Measurements from ENCODE around the gene SLC35G6.
A peak's percentile ranks its signal among the peaks of the same experiment; 100 is the strongest.
"Not testable (repeated sequence)": the region's sequence is repeated elsewhere in the genome, so short reads cannot be mapped to it uniquely, and the experiment has no call there.

The SLC35G6 gene

DNA sequence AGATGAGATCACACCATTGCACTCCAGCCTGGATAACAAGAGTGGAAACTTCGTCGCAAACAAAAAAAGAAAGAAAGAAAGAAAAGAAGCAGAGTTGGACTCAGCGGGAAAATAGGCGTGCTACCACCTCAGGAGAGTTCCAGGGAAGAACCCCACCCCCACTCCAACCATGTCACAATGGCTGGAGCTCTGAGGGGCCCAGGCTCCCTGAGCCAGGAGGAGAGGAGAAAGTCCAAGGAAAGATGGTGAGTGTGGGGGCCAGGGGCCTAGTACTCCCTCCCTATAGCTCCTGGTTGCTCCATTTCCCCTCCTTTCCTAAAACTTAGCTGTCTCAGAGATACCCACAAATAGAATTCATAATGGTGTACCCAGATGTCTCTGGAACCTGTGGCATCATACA is at the start of gene SLC35G6:
TSS of gene SLC35G6 (plus strand) at position 172 of the 400 bp plus-strand sequence. CDS start at position 243, 71 bp downstream.
- H3K27ac ChIP-seq (ENCODE audit: low read length), result not testable (repeated sequence)

DNA sequence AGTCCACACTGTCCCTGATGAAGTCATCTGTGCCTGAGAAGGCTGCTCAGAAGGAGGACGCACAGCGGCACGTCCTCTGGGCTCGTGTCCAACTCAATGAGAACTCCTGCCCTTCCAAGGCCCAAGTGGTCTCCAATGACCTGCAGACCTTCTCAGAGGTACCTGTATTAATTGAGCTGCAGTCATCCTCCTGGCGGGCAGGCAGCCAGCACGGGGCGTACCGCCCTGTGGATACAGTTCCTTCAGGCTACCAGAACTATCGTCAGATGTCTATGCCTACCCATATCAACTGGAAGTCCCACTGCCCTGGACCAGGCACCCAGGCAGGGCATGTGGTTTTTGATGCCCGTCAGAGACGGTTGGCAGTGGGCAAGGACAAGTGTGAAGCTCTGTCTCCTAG is 49.0 kb upstream of the SLC35G6 start:
- H3K4me1 ChIP-seq (ENCODE audit: control insufficient read depth, low read depth, low read length), result peaks cover 7% of the 10 kb centered on the region
- no peaks in the 10 kb centered on the region for H3K9me3 ChIP-seq (ENCODE audit: control insufficient read depth, low read depth, low read length)
- no peak overlapping the region for H3K4me3 ChIP-seq (ENCODE audit: low read length)
- H3K9ac ChIP-seq (ENCODE audit: low read length), result no peak overlapping the region
- H3K27ac ChIP-seq (ENCODE audit: low read length), result no peak overlapping the region
- no peaks in the 10 kb centered on the region for H3K36me3 ChIP-seq (ENCODE audit: control insufficient read depth, low read depth, low read length)
- H3K27me3 ChIP-seq (ENCODE audit: control insufficient read depth, insufficient read depth, low read length), result peaks cover 16% of the 10 kb centered on the region

More for the DNA sequence above, at the start of gene SLC35G6:
- not testable (repeated sequence) for H3K27me3 ChIP-seq (ENCODE audit: control insufficient read depth, insufficient read depth, low read length); H3K36me3 ChIP-seq (ENCODE audit: control insufficient read depth, low read depth, low read length); H3K9me3 ChIP-seq (ENCODE audit: control insufficient read depth, low read depth, low read length); H3K4me3 ChIP-seq (ENCODE audit: low read length); H3K9ac ChIP-seq (ENCODE audit: low read length)
- peaks cover 13% of the 10 kb centered on the region for H3K4me1 ChIP-seq (ENCODE audit: control insufficient read depth, low read depth, low read length)

DNA sequence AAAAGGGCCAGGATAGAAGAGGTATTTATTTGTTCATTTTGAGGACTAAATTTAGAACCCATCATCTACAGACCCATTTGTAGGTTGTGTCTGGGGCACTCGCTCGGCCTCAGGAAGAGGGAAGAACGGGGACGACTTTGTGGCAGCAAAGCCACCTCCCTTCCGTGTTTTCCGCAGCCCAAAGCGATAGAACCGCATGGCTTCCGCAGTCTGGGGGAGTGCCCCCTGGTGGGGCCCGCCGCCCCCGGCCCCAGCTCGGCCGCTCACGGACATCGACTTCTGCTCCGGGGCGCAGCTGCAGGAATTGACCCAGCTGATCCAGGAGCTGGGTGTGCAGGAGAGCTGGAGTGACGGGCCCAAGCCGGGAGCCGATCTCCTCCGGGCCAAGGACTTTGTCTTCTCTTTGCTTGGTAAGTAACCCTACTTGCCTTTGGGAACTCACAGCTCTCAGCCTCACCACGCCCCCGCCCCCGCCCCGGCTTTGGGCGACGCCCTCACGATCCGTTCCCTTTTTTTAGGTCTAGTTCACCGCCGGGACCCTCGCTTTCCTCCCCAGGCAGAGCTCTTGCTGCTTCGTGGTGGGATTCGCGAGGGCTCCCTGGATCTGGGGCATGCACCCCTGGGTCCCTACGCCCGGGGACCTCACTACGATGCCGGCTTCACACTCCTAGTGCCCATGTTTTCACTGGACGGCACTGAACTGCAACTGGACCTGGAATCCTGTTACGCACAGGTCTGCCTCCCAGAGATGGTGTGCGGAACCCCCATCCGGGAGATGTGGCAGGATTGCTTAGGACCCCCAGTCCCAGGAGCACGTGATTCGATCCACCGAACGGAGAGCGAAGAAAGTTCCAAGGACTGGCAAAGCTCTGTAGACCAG is 45.3 kb upstream of the SLC35G6 start:
- peaks cover 43% of the 10 kb centered on the region for H3K27me3 ChIP-seq (ENCODE audit: control insufficient read depth, insufficient read depth, low read length)
- peaks cover 15% of the 10 kb centered on the region for H3K4me1 ChIP-seq (ENCODE audit: control insufficient read depth, low read depth, low read length)
- peak overlapping the region; percentile 91 for H3K4me3 ChIP-seq (ENCODE audit: low read length)
- H3K9ac ChIP-seq (ENCODE audit: low read length), result peak overlapping the region; percentile 66
- no peak overlapping the region for H3K27ac ChIP-seq (ENCODE audit: low read length)
- H3K36me3 ChIP-seq (ENCODE audit: control insufficient read depth, low read depth, low read length), result no peaks in the 10 kb centered on the region
- H3K9me3 ChIP-seq (ENCODE audit: control insufficient read depth, low read depth, low read length), result no peaks in the 10 kb centered on the region

DNA sequence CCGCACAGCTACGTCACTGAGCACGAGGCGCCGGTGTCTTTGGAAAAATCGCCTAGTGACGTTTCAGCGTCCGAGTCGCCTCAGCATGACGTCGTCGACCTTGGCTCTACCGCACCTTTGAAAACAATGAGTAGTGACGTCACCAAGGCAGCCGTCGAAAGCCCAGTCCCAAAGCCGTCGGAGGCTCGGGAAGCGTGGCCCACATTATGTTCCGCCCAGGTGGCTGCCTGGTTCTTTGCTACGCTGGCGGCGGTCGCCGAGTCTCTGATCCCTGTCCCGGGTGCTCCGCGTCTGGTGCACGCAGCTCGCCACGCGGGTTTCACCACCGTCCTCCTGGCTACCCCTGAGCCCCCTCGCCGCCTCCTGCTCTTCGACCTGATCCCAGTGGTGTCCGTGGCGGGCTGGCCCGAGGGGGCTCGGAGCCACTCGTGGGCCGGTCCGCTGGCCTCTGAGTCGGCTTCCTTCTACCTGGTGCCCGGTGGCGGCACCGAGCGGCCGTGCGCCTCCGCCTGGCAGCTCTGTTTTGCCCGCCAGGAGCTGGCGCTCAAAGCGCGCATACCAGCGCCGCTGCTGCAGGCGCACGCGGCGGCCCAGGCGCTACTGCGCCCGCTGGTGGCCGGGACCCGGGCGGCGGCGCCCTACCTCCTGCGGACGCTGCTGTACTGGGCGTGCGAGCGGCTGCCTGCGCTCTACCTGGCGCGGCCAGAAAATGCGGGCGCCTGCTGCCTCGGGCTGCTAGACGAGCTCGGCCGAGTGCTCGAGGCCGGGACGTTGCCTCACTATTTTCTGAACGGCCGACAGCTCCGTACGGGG is 44.5 kb upstream of the SLC35G6 start:
- Histone ChIP-seq H3K36me3 (ENCODE audit: control insufficient read depth, low read depth, low read length) (no peaks in the 10 kb centered on the region), H3K27ac (ENCODE audit: low read length) (no peak overlapping the region), H3K4me1 (ENCODE audit: control insufficient read depth, low read depth, low read length) (peaks cover 23% of the 10 kb centered on the region), H3K9ac (ENCODE audit: low read length) (peak overlapping the region; percentile 66), H3K9me3 (ENCODE audit: control insufficient read depth, low read depth, low read length) (no peaks in the 10 kb centered on the region), H3K4me3 (ENCODE audit: low read length) (peak overlapping the region; percentile 91), H3K27me3 (ENCODE audit: control insufficient read depth, insufficient read depth, low read length) (peaks cover 50% of the 10 kb centered on the region)

DNA sequence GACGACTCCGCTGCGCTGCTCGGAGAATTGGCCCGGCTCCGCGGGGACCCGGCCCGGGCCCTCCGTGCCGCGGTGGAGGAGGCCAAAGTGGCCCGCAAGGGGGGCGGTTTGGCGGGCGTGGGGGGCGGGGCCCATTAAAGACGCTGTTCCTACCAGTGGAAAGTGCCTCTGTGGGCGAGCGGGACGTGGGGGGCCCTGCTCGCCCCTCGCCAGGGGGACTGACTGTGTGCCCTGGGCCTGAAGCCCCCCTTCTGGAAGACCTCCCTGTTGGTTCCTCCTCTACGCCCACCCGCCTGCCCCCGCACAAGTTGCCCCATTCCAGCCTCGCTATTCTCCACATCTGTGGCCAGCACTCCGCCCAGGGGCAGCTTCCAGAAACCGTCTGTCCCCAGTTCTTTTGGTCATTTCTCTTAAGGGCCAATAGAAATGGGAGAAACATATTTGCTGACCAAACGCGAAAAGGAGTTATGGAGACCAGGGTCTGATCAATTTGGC is 43.8 kb upstream of the SLC35G6 start:
- peak overlapping the region; percentile 91 for H3K4me3 ChIP-seq (ENCODE audit: low read length)
- peaks cover 23% of the 10 kb centered on the region for H3K4me1 ChIP-seq (ENCODE audit: control insufficient read depth, low read depth, low read length)
- no peaks in the 10 kb centered on the region for H3K36me3 ChIP-seq (ENCODE audit: control insufficient read depth, low read depth, low read length)
- peaks cover 56% of the 10 kb centered on the region for H3K27me3 ChIP-seq (ENCODE audit: control insufficient read depth, insufficient read depth, low read length)
- no peak overlapping the region for H3K9ac ChIP-seq (ENCODE audit: low read length)
- no peaks in the 10 kb centered on the region for H3K9me3 ChIP-seq (ENCODE audit: control insufficient read depth, low read depth, low read length)
- no peak overlapping the region for H3K27ac ChIP-seq (ENCODE audit: low read length)

DNA sequence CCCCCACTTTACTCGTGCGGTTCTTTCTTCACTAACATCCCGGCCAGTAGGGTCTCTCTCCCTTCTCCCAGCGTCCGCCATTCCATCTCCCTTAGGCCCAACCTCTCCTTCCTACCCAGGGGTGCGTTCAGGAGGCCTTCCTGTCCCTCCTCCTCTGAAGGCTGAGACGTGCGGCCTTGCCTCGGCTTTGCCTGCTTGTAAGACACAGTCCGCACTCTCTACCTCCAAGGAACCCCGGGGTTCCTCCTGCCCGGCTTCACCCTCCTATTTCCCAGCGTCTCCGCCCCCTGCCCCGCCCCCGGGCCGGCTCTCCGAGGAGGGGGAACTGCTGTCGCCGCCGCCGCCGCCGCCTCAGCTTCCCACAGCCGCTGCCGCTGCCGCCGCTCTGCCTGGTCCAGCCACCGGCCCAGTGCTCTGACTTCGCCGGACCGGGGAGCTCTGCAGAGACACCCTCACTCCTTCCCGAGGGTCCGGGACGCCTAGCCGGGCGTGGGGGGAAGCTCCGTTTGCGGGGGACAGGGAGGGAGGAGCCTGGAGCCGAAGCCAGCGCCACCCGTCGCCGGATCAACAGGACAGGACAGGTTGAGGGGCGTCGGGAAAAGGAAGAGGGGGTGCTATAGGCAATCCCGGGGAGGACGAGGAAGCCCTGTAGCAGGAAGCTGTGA is 43.2 kb upstream of the SLC35G6 start:
- H3K9ac ChIP-seq (ENCODE audit: low read length), result no peak overlapping the region
- peaks cover 23% of the 10 kb centered on the region for H3K4me1 ChIP-seq (ENCODE audit: control insufficient read depth, low read depth, low read length)
- peaks cover 61% of the 10 kb centered on the region for H3K27me3 ChIP-seq (ENCODE audit: control insufficient read depth, insufficient read depth, low read length)
- no peaks in the 10 kb centered on the region for H3K9me3 ChIP-seq (ENCODE audit: control insufficient read depth, low read depth, low read length)
- peak overlapping the region; percentile 91 for H3K4me3 ChIP-seq (ENCODE audit: low read length)
- H3K36me3 ChIP-seq (ENCODE audit: control insufficient read depth, low read depth, low read length), result no peaks in the 10 kb centered on the region
- H3K27ac ChIP-seq (ENCODE audit: low read length), result no peak overlapping the region

DNA sequence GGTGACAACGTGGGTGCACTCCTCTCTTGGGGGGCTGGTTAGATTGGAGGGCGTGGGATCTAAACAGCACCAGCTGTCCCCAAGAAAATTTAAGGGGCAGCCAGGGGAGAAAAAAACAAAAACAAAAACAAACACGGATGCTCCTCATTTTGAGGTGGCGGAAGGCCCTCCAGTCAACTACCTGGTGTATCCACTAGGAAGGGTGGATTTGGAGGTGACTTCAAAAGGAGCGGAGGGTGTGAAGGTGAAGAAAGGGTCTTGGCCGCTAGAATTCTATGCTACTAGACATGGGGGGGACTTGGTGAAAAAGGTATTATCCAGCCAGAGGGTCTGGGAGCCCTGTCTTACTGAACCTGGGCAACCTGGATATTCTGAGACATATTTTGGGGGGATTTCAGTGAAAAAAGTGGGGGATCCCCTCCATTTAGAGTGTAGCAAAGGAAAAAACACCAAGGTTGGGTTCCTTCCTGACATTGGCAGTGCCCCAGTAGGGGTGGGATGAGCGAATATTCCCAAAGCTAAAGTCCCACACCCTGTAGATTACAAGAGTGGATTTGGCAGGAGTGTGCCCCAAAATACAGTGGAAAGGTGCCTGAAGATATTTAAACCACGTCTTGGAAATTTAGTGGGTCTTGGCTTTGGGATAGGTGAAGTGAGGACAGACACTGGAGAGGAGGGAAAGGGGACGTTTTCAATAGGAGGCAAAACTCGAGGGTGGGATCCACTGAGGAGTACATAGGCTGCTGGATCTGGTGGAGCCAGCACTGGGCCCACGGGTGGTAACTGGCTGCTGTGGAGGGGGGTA is 42.4 kb upstream of the SLC35G6 start:
- Histone ChIP-seq H3K4me1 (ENCODE audit: control insufficient read depth, low read depth, low read length) (peaks cover 23% of the 10 kb centered on the region), H3K9me3 (ENCODE audit: control insufficient read depth, low read depth, low read length) (no peaks in the 10 kb centered on the region), H3K4me3 (ENCODE audit: low read length) (peak overlapping the region; percentile 91), H3K36me3 (ENCODE audit: control insufficient read depth, low read depth, low read length) (no peaks in the 10 kb centered on the region), H3K9ac (ENCODE audit: low read length) (no peak overlapping the region), H3K27me3 (ENCODE audit: control insufficient read depth, insufficient read depth, low read length) (peaks cover 67% of the 10 kb centered on the region), H3K27ac (ENCODE audit: low read length) (no peak overlapping the region)

DNA sequence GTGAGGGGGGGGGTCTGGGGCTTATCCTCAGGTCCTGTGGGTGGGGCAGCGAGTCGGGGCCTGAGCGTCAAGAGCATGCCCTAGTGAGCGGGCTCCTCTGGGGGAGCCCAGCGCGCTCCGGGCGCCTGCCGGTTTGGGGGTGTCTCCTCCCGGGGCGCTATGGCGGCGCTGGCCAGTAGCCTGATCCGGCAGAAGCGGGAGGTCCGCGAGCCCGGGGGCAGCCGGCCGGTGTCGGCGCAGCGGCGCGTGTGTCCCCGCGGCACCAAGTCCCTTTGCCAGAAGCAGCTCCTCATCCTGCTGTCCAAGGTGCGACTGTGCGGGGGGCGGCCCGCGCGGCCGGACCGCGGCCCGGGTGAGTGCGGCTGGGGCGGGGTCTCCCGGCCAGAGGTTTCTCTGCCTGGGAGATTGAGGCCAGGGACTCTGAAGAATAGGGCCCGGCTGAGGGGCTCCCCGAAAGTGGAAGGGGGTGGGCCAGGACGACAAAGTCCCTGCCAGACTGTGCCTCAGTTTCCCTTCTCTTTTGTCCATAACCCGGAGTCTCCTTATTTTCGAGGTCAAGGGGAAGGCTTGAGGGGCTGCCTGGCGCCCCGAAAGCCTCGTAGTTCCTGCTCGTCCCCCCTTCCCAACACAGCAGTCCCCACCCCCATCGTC is 41.7 kb upstream of the SLC35G6 start, which contains the start of gene FGF11:
TSS of gene FGF11 (plus strand) at position 51 of the 651 bp plus-strand sequence. CDS start at position 160, 109 bp downstream.
- Histone ChIP-seq H3K27ac (ENCODE audit: low read length) (peak within 1 kb of the TSS; percentile 70), H3K4me1 (ENCODE audit: control insufficient read depth, low read depth, low read length) (peaks cover 23% of the 10 kb centered on the region), H3K9ac (ENCODE audit: low read length) (peak within 1 kb of the TSS; percentile 85)

DNA sequence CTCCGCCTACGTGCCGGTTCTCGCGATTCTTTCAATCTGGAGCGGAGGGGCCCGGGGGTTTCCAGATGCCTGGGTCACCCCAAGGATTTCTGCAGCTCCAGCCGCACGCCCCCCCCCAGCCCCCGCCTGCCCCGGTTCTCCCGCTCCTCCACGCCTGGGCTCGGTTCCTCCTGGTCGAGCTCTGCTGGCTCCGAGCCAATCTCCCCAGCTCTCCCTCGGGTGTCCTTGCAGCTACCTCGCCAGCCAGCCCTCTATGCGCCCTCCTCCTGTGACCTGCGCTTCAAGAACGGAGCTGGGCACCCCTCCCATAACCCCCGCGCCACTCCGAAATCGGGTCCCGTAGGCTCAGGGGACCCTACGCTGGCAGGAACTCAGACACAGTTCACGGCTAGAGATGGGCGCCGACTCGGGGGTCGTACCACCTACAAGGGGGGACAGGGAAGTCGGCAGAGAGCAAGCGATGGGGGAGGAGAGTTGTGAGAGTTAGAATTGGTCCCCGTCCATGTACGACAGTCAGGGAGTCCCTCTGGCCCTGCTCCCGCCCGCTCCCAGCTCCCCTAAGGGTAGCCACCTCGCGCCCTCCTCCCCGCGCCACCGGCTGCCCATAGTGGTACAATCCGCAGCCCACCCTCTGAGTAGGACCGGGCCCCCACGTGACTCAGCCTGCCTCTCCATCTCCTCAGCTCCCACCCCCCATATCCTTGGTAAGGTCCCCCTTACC is 41.0 kb upstream of the SLC35G6 start:
- H3K36me3 ChIP-seq (ENCODE audit: control insufficient read depth, low read depth, low read length), result no peaks in the 10 kb centered on the region
- H3K27ac ChIP-seq (ENCODE audit: low read length), result peak overlapping the region; percentile 70
- H3K9ac ChIP-seq (ENCODE audit: low read length), result peak overlapping the region; percentile 85
- H3K27me3 ChIP-seq (ENCODE audit: control insufficient read depth, insufficient read depth, low read length), result peaks cover 72% of the 10 kb centered on the region
- peaks cover 23% of the 10 kb centered on the region for H3K4me1 ChIP-seq (ENCODE audit: control insufficient read depth, low read depth, low read length)
- no peaks in the 10 kb centered on the region for H3K9me3 ChIP-seq (ENCODE audit: control insufficient read depth, low read depth, low read length)
- H3K4me3 ChIP-seq (ENCODE audit: low read length), result peak overlapping the region; percentile 91

More for the DNA sequence above, 41.7 kb upstream of the SLC35G6 start, which contains the start of gene FGF11:
- no peaks in the 10 kb centered on the region for H3K36me3 ChIP-seq (ENCODE audit: control insufficient read depth, low read depth, low read length)
- peak within 1 kb of the TSS; percentile 91 for H3K4me3 ChIP-seq (ENCODE audit: low read length)
- H3K27me3 ChIP-seq (ENCODE audit: control insufficient read depth, insufficient read depth, low read length), result peaks cover 72% of the 10 kb centered on the region
- no peaks in the 10 kb centered on the region for H3K9me3 ChIP-seq (ENCODE audit: control insufficient read depth, low read depth, low read length)

DNA sequence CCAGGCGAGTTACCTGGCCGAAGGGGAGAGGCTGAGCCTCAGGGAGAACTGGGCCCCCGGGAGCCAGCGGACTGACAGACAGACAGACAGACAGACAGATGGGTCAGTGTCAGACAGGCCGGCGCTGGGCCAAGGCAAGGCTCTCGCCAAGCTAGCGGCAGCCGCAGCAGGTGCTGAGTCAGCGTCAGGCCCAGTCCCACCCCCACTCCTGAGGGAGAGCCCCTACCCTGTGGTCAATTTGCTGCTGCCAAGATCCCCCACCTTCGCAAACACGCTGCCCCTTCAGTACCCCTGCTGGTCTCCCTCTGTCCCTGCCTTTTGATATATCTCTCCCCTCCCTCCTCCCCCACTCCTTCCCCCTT is 40.4 kb upstream of the SLC35G6 start:
- Histone ChIP-seq H3K4me1 (ENCODE audit: control insufficient read depth, low read depth, low read length) (peaks cover 21% of the 10 kb centered on the region), H3K27me3 (ENCODE audit: control insufficient read depth, insufficient read depth, low read length) (peaks cover 68% of the 10 kb centered on the region), H3K9me3 (ENCODE audit: control insufficient read depth, low read depth, low read length) (no peaks in the 10 kb centered on the region), H3K4me3 (ENCODE audit: low read length) (peak overlapping the region; percentile 91), H3K27ac (ENCODE audit: low read length) (peak overlapping the region; percentile 70), H3K9ac (ENCODE audit: low read length) (peak overlapping the region; percentile 85), H3K36me3 (ENCODE audit: control insufficient read depth, low read depth, low read length) (no peaks in the 10 kb centered on the region)

Data from iPS-18a (cell line).